A673 (cell line): ENCODE results near the gene TDRKH. TPM values are rescaled to one million over a fixed set of nuclear protein-coding genes. Genes with fewer than 3 reads are reported as not detected.
A peak's percentile ranks its signal among the peaks of the same experiment; 100 is the strongest.

ENCODE experiments used
- BruUV-seq: library from RNA; stranded (reverse); fragments of 400-500 nt; replicated peaks from 2 replicates; lab custom pipeline; 2021; lab: Mats Ljungman, UMichigan
- CTCF ChIA-PET: fragments of 300-600 bp; sonication (Branson Sonifier 250); formaldehyde crosslinking; loops from one replicate; lab custom pipeline; 2022; ENCODE audit warnings: antibody characterized with exemption; lab: Charles Lee
- POLR2A ChIA-PET: fragments of 300-600 bp; sonication (Branson Sonifier 250); formaldehyde crosslinking; loops from one replicate; lab custom pipeline; 2022; ENCODE audit warnings: antibody characterized with exemption; ENCODE audit not compliant: low non-redundant PET; lab: Charles Lee
- DNase-seq: peaks from one replicate; pipeline ENCODE4 v3.0.0-alpha.2; 2015; ENCODE audit warnings: low spot score
- H3K27ac ChIP-seq: fragments of 200-600 bp; sonication (generic); 2 replicates; pipeline ENCODE4 v1.5.1; 2016; ENCODE audit warnings: mixed run types, low read depth, mild to moderate bottlenecking, mixed read lengths, antibody characterized with exemption, low read length; ENCODE audit not compliant: poor library complexity, severe bottlenecking
- H3K27me3 ChIP-seq: fragments of 200-600 bp; sonication (generic); replicated peaks from 2 replicates; pipeline ENCODE4 v1.6.1; 2017; ENCODE audit warnings: mixed run types, low read depth, mild to moderate bottlenecking, mixed read lengths, antibody characterized with exemption, low read length; ENCODE audit not compliant: insufficient read depth, poor library complexity
- H3K36me3 ChIP-seq: fragments of 200-600 bp; sonication (generic); 2 replicates; pipeline ENCODE4 v1.6.1; 2016; ENCODE audit warnings: mixed run types, mild to moderate bottlenecking, mixed read lengths, antibody characterized with exemption, low read length; ENCODE audit not compliant: insufficient read depth, poor library complexity, severe bottlenecking
- H3K4me1 ChIP-seq: fragments of 200-600 bp; sonication (generic); 2 replicates; pipeline ENCODE4 v1.6.1; 2017; ENCODE audit warnings: mixed run types, mild to moderate bottlenecking, mixed read lengths, antibody characterized with exemption, low read length; ENCODE audit not compliant: insufficient read depth, poor library complexity, severe bottlenecking
- H3K4me3 ChIP-seq: fragments of 200-600 bp; sonication (generic); 2 replicates; pipeline ENCODE4 v1.5.1; 2016; ENCODE audit warnings: low read depth, mixed run types, mild to moderate bottlenecking, mixed read lengths, low read length; ENCODE audit not compliant: poor library complexity, severe bottlenecking
- H3K9me3 ChIP-seq: fragments of 200-600 bp; sonication (generic); 2 replicates; pipeline ENCODE4 v1.6.1; 2016; ENCODE audit warnings: mixed run types, low read depth, mild to moderate bottlenecking, mixed read lengths, antibody characterized with exemption, low read length; ENCODE audit not compliant: poor library complexity, severe bottlenecking
- CTCF ChIP-seq: fragments of 300-800, 200-600 bp; sonication (generic); conservative IDR thresholded peaks from 2 replicates; pipeline ENCODE4 v1.5.1; 2017; ENCODE audit warnings: low read depth, mild to moderate bottlenecking, antibody characterized with exemption, low read length, moderate library complexity, mixed read lengths
- EZH2 ChIP-seq: fragments of 200-600 bp; sonication (generic); IDR thresholded peaks from 2 replicates; pipeline ENCODE4 v1.6.1; 2017; ENCODE audit warnings: borderline replicate concordance, low read depth, mild to moderate bottlenecking, mixed read lengths, antibody characterized with exemption, low read length; ENCODE audit not compliant: poor library complexity, severe bottlenecking
- intact Hi-C: fragments of 100-400 bp; cut with micrococcal nuclease; formaldehyde crosslinking; loops from one replicate; pipeline ENCODE4 v1.10.0; 2022; ENCODE audit not compliant: unreplicated experiment
- total RNA-seq: library from RNA; stranded (reverse); gene quantifications from 2 replicates; pipeline ENCODE4 v1.2.3, GENCODE V29; 2021

The TDRKH gene
- total RNA-seq, 1 experiment from 2014 or later: 2.1 TPM

- H3K9me3 ChIP-seq: no peaks in the 10 kb centered on the region
- ChIA-PET POLR2A (no interaction called here), CTCF (no interaction called here)
- TF ChIP-seq EZH2 (no peak), CTCF (no peak)
- H3K4me3 ChIP-seq: no peak overlapping the region
- H3K27ac ChIP-seq: no peak overlapping the region
- no peak for DNase-seq
- H3K36me3 ChIP-seq: no peaks in the 10 kb centered on the region
- intact Hi-C loops: no loop called here
- H3K4me1 ChIP-seq: no peaks in the 10 kb centered on the region
- H3K27me3 ChIP-seq: peaks cover 91% of the 10 kb centered on the region
- no TSS peak for BruUV-seq
Observed at GRCh38 chr1:151799179-151800022, 9.1 kb upstream of the TDRKH start.

DNA sequence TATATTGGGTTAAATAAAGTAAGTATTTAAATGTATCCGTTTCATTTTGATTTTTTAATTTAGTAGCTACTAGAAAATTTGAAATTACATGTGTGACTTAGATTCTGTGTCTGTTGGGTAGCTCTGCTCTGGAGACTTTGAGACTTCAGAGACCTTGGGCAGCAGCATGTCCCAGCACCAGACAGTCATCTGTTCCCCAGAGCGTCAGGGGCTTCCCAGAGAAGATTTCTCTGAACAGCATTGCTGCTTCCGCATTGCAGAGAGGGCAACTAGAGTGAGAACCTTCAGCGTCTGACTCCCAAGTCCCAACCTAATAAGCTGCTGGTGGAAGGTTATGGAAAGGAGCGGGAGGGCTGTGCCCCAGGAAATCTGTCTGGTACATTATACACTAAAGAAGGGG lies 8.3 kb upstream of the TDRKH start:
- no peaks in the 10 kb centered on the region for H3K36me3 ChIP-seq
- intact Hi-C loops: no loop called here
- H3K9me3 ChIP-seq: no peaks in the 10 kb centered on the region
- BruUV-seq: no TSS peak
- no peak overlapping the region for H3K27ac ChIP-seq
- POLR2A ChIA-PET: no interaction called here
- CTCF ChIA-PET: no interaction called here
- TF ChIP-seq EZH2: no peak
- no peak for TF ChIP-seq CTCF
- no peaks in the 10 kb centered on the region for H3K4me1 ChIP-seq
- peaks cover 83% of the 10 kb centered on the region for H3K27me3 ChIP-seq
- H3K4me3 ChIP-seq: no peak overlapping the region
- no peak for DNase-seq

DNA sequence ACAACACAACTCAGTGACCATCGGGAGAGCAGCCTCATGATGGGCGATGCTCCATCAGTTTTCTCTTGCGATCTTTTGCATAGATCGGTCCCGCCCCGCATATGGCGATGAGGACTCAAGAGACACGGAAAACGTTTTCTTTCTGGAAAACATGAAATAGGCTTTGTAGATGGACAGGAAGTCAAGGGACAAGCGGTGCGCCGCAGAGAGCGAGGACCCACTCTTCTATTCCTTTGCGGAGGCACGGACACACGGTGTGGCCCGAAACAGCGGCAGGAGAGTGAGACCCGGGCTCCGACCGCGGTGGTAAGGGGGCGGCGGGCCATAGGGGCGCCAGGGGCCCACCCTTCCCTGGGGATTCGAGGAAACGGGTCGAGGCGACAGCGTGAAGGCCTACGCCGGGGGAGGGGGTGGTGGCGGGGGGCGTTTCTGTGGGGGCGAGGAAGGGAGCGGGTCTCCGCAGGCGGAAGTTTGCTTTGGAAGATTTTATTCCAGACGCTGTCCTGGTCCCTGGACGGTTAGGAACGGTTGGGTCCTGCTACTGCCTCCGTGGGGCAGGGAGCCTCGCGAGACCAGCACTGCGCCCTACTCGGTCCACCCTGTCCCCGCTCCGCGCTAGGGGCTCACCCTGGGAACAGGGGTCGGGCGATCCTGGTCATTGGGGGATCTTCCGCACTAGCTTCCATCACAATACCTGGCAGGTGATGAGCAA lies 796 bp upstream of the TDRKH start:
- Histone ChIP-seq H3K4me3 (peak overlapping the region; percentile 56), H3K9me3 (no peaks in the 10 kb centered on the region), H3K4me1 (peaks cover 9% of the 10 kb centered on the region), H3K36me3 (no peaks in the 10 kb centered on the region), H3K27me3 (peaks cover 19% of the 10 kb centered on the region), H3K27ac (no peak overlapping the region)
- intact Hi-C loops: no loop called here
- POLR2A ChIA-PET: no interaction called here
- BruUV-seq: no TSS peak
- no peak for DNase-seq
- CTCF ChIA-PET: no interaction called here
- no peak for TF ChIP-seq CTCF
- TF ChIP-seq EZH2: no peak
